ENCODE data around the gene NTN1. TPM values are rescaled to one million over a fixed set of nuclear protein-coding genes. Genes with fewer than 3 reads are reported as not detected.

The NTN1 gene
- total and polyA plus RNA-seq, 3 experiments from 2014 or later: 0.24 to 0.33 TPM; not detected in 1

- no peak overlapping the region for H3K27ac Mint-ChIP-seq
- no peak for DNase-seq
- ChIA-PET CTCF (no interaction called here), POLR2A (no interaction called here)
- peaks cover 0 to 10% of the 10 kb centered on the region in 2 donors for H3K27me3 Mint-ChIP-seq
- Histone ChIP-seq H3K27ac (ENCODE audit: low read depth, low read length) (no peak overlapping the region), H3K4me3 (ENCODE audit: low read length) (no peak overlapping the region), H3K36me3 (ENCODE audit: insufficient read depth, low read length) (no peaks in the 10 kb centered on the region), H3K9me3 (ENCODE audit: low read length) (no peaks in the 10 kb centered on the region), H3K27me3 (ENCODE audit: insufficient read depth, low read length, poor library complexity, severe bottlenecking) (no peaks in the 10 kb centered on the region), H3K4me1 (ENCODE audit: insufficient read depth, low read length) (no peaks in the 10 kb centered on the region)
- H3K4me1 Mint-ChIP-seq: no peaks in the 10 kb centered on the region
- peaks cover 0 to 3% (median 0%) of the 10 kb centered on the region in 5 donors for H3K9me3 Mint-ChIP-seq
- H3K36me3 Mint-ChIP-seq: peaks cover 0 to 2% (median 0%) of the 10 kb centered on the region in 3 donors
- no peak overlapping the region for H3K4me3 Mint-ChIP-seq
Measured at GRCh38 chr17:9158544-9159452, 137.5 kb downstream of the NTN1 start.

GRCh38 chr17:9162275-9162985 lies 141.1 kb downstream of the NTN1 start:
- no peaks in the 10 kb centered on the region for H3K9me3 ChIP-seq (ENCODE audit: low read length)
- Mint-ChIP-seq H3K27ac (no peak overlapping the region), H3K4me3 (no peak overlapping the region), H3K9me3 (peaks cover 0 to 3% (median 0%) of the 10 kb centered on the region in 5 donors), H3K4me1 (no peaks in the 10 kb centered on the region), H3K36me3 (peaks cover 0 to 2% (median 0%) of the 10 kb centered on the region in 3 donors), H3K27me3 (peaks cover 0 to 10% of the 10 kb centered on the region in 2 donors)
- H3K36me3 ChIP-seq (ENCODE audit: insufficient read depth, low read length): no peaks in the 10 kb centered on the region
- no peak overlapping the region for H3K27ac ChIP-seq (ENCODE audit: low read depth, low read length)
- H3K4me1 ChIP-seq (ENCODE audit: insufficient read depth, low read length): no peaks in the 10 kb centered on the region
- ChIA-PET POLR2A (no interaction called here), CTCF (no interaction called here)
- no peaks in the 10 kb centered on the region for H3K27me3 ChIP-seq (ENCODE audit: insufficient read depth, low read length, poor library complexity, severe bottlenecking)
- no peak for DNase-seq
- H3K4me3 ChIP-seq (ENCODE audit: low read length): no peak overlapping the region

- no peaks in the 10 kb centered on the region for H3K36me3 Mint-ChIP-seq
- ChIA-PET POLR2A (no interaction called here), CTCF (no interaction called here)
- H3K4me1 Mint-ChIP-seq: no peaks in the 10 kb centered on the region
- H3K27me3 ChIP-seq (ENCODE audit: insufficient read depth, low read length, poor library complexity, severe bottlenecking): no peaks in the 10 kb centered on the region
- H3K27me3 Mint-ChIP-seq: peaks cover 9 to 29% of the 10 kb centered on the region in 2 donors
- H3K27ac Mint-ChIP-seq: no peak overlapping the region
- no peaks in the 10 kb centered on the region for H3K9me3 ChIP-seq (ENCODE audit: low read length)
- no peaks in the 10 kb centered on the region for H3K4me1 ChIP-seq (ENCODE audit: insufficient read depth, low read length)
- no peak overlapping the region for H3K4me3 Mint-ChIP-seq
- no peaks in the 10 kb centered on the region for H3K36me3 ChIP-seq (ENCODE audit: insufficient read depth, low read length)
- no peak for DNase-seq
- no peak overlapping the region for H3K27ac ChIP-seq (ENCODE audit: low read depth, low read length)
- H3K4me3 ChIP-seq (ENCODE audit: low read length): no peak overlapping the region
- no peaks in the 10 kb centered on the region for H3K9me3 Mint-ChIP-seq
Measured at GRCh38 chr17:9166788-9167187, 145.5 kb downstream of the NTN1 start.

GRCh38 chr17:9167379-9167778 lies 146.1 kb downstream of the NTN1 start:
- no peak overlapping the region for H3K4me3 ChIP-seq (ENCODE audit: low read length)
- ChIA-PET POLR2A (no interaction called here), CTCF (no interaction called here)
- no peaks in the 10 kb centered on the region for H3K27me3 ChIP-seq (ENCODE audit: insufficient read depth, low read length, poor library complexity, severe bottlenecking)
- H3K9me3 ChIP-seq (ENCODE audit: low read length): no peaks in the 10 kb centered on the region
- H3K36me3 ChIP-seq (ENCODE audit: insufficient read depth, low read length): no peaks in the 10 kb centered on the region
- H3K36me3 Mint-ChIP-seq: no peaks in the 10 kb centered on the region
- no peaks in the 10 kb centered on the region for H3K4me1 ChIP-seq (ENCODE audit: insufficient read depth, low read length)
- H3K27ac Mint-ChIP-seq: no peak overlapping the region
- DNase-seq: no peak
- no peak overlapping the region for H3K27ac ChIP-seq (ENCODE audit: low read depth, low read length)
- H3K27me3 Mint-ChIP-seq: peaks cover 9 to 29% of the 10 kb centered on the region in 2 donors
- no peak overlapping the region for H3K4me3 Mint-ChIP-seq
- H3K4me1 Mint-ChIP-seq: no peaks in the 10 kb centered on the region
- H3K9me3 Mint-ChIP-seq: no peaks in the 10 kb centered on the region

GRCh38 chr17:9169116-9169515 lies 147.8 kb downstream of the NTN1 start:
- no peaks in the 10 kb centered on the region for H3K36me3 ChIP-seq (ENCODE audit: insufficient read depth, low read length)
- H3K9me3 Mint-ChIP-seq: no peaks in the 10 kb centered on the region

GRCh38 chr17:9170336-9170735 lies 149.0 kb downstream of the NTN1 start:
- Histone ChIP-seq H3K9me3 (ENCODE audit: low read length) (no peaks in the 10 kb centered on the region), H3K4me3 (ENCODE audit: low read length) (no peak overlapping the region), H3K36me3 (ENCODE audit: insufficient read depth, low read length) (no peaks in the 10 kb centered on the region), H3K4me1 (ENCODE audit: insufficient read depth, low read length) (no peaks in the 10 kb centered on the region), H3K27ac (ENCODE audit: low read depth, low read length) (no peak overlapping the region), H3K27me3 (ENCODE audit: insufficient read depth, low read length, poor library complexity, severe bottlenecking) (no peaks in the 10 kb centered on the region)
- no peaks in the 10 kb centered on the region for H3K36me3 Mint-ChIP-seq
- peaks cover 12 to 29% of the 10 kb centered on the region in 2 donors for H3K27me3 Mint-ChIP-seq
- no peaks in the 10 kb centered on the region for H3K9me3 Mint-ChIP-seq
- H3K4me3 Mint-ChIP-seq: no peak overlapping the region
- H3K27ac Mint-ChIP-seq: no peak overlapping the region
- H3K4me1 Mint-ChIP-seq: no peaks in the 10 kb centered on the region
- POLR2A ChIA-PET: no interaction called here
- no peak for DNase-seq
- CTCF ChIA-PET: no interaction called here

More at GRCh38 chr17:9169116-9169515, 147.8 kb downstream of the NTN1 start:
- Histone ChIP-seq H3K27me3 (ENCODE audit: insufficient read depth, low read length, poor library complexity, severe bottlenecking) (no peaks in the 10 kb centered on the region), H3K27ac (ENCODE audit: low read depth, low read length) (no peak overlapping the region), H3K4me3 (ENCODE audit: low read length) (no peak overlapping the region), H3K9me3 (ENCODE audit: low read length) (no peaks in the 10 kb centered on the region), H3K4me1 (ENCODE audit: insufficient read depth, low read length) (no peaks in the 10 kb centered on the region)
- no peak for DNase-seq
- Mint-ChIP-seq H3K27ac (no peak overlapping the region), H3K36me3 (no peaks in the 10 kb centered on the region), H3K27me3 (peaks cover 9 to 29% of the 10 kb centered on the region in 2 donors), H3K4me3 (no peak overlapping the region), H3K4me1 (no peaks in the 10 kb centered on the region)
- ChIA-PET POLR2A (no interaction called here), CTCF (no interaction called here)

GRCh38 chr17:9170853-9171252 lies 149.5 kb downstream of the NTN1 start:
- H3K27me3 Mint-ChIP-seq: peaks cover 12 to 29% of the 10 kb centered on the region in 2 donors
- DNase-seq: no peak
- H3K4me1 ChIP-seq (ENCODE audit: insufficient read depth, low read length): no peaks in the 10 kb centered on the region
- no peaks in the 10 kb centered on the region for H3K4me1 Mint-ChIP-seq
- no peaks in the 10 kb centered on the region for H3K9me3 ChIP-seq (ENCODE audit: low read length)
- H3K27ac ChIP-seq (ENCODE audit: low read depth, low read length): no peak overlapping the region
- no peaks in the 10 kb centered on the region for H3K9me3 Mint-ChIP-seq
- ChIA-PET CTCF (no interaction called here), POLR2A (no interaction called here)
- H3K36me3 Mint-ChIP-seq: no peaks in the 10 kb centered on the region
- H3K36me3 ChIP-seq (ENCODE audit: insufficient read depth, low read length): no peaks in the 10 kb centered on the region
- no peak overlapping the region for H3K4me3 Mint-ChIP-seq
- no peaks in the 10 kb centered on the region for H3K27me3 ChIP-seq (ENCODE audit: insufficient read depth, low read length, poor library complexity, severe bottlenecking)
- H3K4me3 ChIP-seq (ENCODE audit: low read length): no peak overlapping the region
- H3K27ac Mint-ChIP-seq: no peak overlapping the region

GRCh38 chr17:9173386-9173983 lies 152.2 kb downstream of the NTN1 start:
- no peak overlapping the region for H3K27ac ChIP-seq (ENCODE audit: low read depth, low read length)
- Mint-ChIP-seq H3K27ac (no peak overlapping the region), H3K4me1 (no peaks in the 10 kb centered on the region), H3K36me3 (no peaks in the 10 kb centered on the region), H3K27me3 (peaks cover 12 to 28% of the 10 kb centered on the region in 2 donors), H3K9me3 (no peaks in the 10 kb centered on the region), H3K4me3 (no peak overlapping the region)
- H3K36me3 ChIP-seq (ENCODE audit: insufficient read depth, low read length): no peaks in the 10 kb centered on the region
- DNase-seq: no peak
- no peaks in the 10 kb centered on the region for H3K4me1 ChIP-seq (ENCODE audit: insufficient read depth, low read length)
- no peaks in the 10 kb centered on the region for H3K9me3 ChIP-seq (ENCODE audit: low read length)
- ChIA-PET CTCF (no interaction called here), POLR2A (no interaction called here)
- no peak overlapping the region for H3K4me3 ChIP-seq (ENCODE audit: low read length)
- H3K27me3 ChIP-seq (ENCODE audit: insufficient read depth, low read length, poor library complexity, severe bottlenecking): no peaks in the 10 kb centered on the region
